Fibroblast of the conjunctiva (primary cell): ENCODE results near the gene FOLR2.
"Not testable (repeated sequence)": the region's sequence is repeated elsewhere in the genome, so short reads cannot be mapped to it uniquely, and the experiment has no call there.

Experiments used
- DNase-seq: peaks from one replicate; pipeline ENCODE4 v3.0.0-alpha.2; 2010; ENCODE audit warnings: low read depth

Gene FOLR2

GRCh38 chr11:72216638-72217037 lies at the start of gene FOLR2:
TSS of gene FOLR2 (plus strand) at chr11:72216794. CDS start at chr11:72218585, 1,791 bp downstream.
- DNase-seq: no peak

- DNase-seq: not testable (repeated sequence)
Measured at GRCh38 chr11:72169046-72169555, 47.5 kb upstream of the FOLR2 start.

- DNase-seq: not testable (repeated sequence)
Measured at GRCh38 chr11:72169754-72170153, 46.8 kb upstream of the FOLR2 start.

- not testable (repeated sequence) for DNase-seq
Measured at GRCh38 chr11:72172043-72172442, 44.6 kb upstream of the FOLR2 start.

GRCh38 chr11:72173291-72173690 lies 43.3 kb upstream of the FOLR2 start:
- DNase-seq: no peak

GRCh38 chr11:72174302-72175070 lies 42.1 kb upstream of the FOLR2 start:
- DNase-seq: no peak

GRCh38 chr11:72177656-72178055 lies 38.9 kb upstream of the FOLR2 start:
- DNase-seq: no peak

- no peak for DNase-seq
Measured at GRCh38 chr11:72179049-72179803, 37.4 kb upstream of the FOLR2 start.

- no peak for DNase-seq
Measured at GRCh38 chr11:72179804-72180396, 36.7 kb upstream of the FOLR2 start.

GRCh38 chr11:72180892-72181552 lies 35.6 kb upstream of the FOLR2 start:
- DNase-seq: not testable (repeated sequence)

GRCh38 chr11:72181553-72181958 lies 35.0 kb upstream of the FOLR2 start:
- not testable (repeated sequence) for DNase-seq

- no peak for DNase-seq
Measured at GRCh38 chr11:72188267-72188666, 28.3 kb upstream of the FOLR2 start.

GRCh38 chr11:72189455-72190250 lies 26.9 kb upstream of the FOLR2 start:
- no peak for DNase-seq

GRCh38 chr11:72190631-72191071 lies 25.9 kb upstream of the FOLR2 start:
- DNase-seq: no peak

- DNase-seq: no peak
Measured at GRCh38 chr11:72191961-72192381, 24.6 kb upstream of the FOLR2 start, which contains the start of gene FOLR1. TSS of gene FOLR1 (plus strand) at chr11:72192140. CDS start at chr11:72192174, 34 bp downstream.

- no peak for DNase-seq
Measured at GRCh38 chr11:72195518-72196270, 20.9 kb upstream of the FOLR2 start.

GRCh38 chr11:72201445-72201844 lies 15.1 kb upstream of the FOLR2 start:
- DNase-seq: not testable (repeated sequence)

GRCh38 chr11:72202571-72202970 lies 14.0 kb upstream of the FOLR2 start:
- DNase-seq: no peak

GRCh38 chr11:72203163-72203562 lies 13.4 kb upstream of the FOLR2 start:
- DNase-seq: no peak

- DNase-seq: no peak
Measured at GRCh38 chr11:72204886-72205285, 11.7 kb upstream of the FOLR2 start.
